GM20000 (cell line): ENCODE results near the gene KCNIP1.
"Not testable (repeated sequence)": the region's sequence is repeated elsewhere in the genome, so short reads cannot be mapped to it uniquely, and the experiment has no call there.

Source experiments
- DNase-seq: peaks from one replicate; pipeline ENCODE4 v3.0.0; 2012; ENCODE audit warnings: low spot score
- CTCF ChIP-seq: IDR thresholded peaks from 2 replicates; pipeline ENCODE4 v1.5.1; 2012; ENCODE audit warnings: mild to moderate bottlenecking, control low read depth; ENCODE audit errors: extremely low read depth, missing control alignments

The KCNIP1 gene

GRCh38 chr5:170751631-170752030 lies 247.8 kb downstream of the KCNIP1 start:
- TF ChIP-seq CTCF, result no peak

DNA sequence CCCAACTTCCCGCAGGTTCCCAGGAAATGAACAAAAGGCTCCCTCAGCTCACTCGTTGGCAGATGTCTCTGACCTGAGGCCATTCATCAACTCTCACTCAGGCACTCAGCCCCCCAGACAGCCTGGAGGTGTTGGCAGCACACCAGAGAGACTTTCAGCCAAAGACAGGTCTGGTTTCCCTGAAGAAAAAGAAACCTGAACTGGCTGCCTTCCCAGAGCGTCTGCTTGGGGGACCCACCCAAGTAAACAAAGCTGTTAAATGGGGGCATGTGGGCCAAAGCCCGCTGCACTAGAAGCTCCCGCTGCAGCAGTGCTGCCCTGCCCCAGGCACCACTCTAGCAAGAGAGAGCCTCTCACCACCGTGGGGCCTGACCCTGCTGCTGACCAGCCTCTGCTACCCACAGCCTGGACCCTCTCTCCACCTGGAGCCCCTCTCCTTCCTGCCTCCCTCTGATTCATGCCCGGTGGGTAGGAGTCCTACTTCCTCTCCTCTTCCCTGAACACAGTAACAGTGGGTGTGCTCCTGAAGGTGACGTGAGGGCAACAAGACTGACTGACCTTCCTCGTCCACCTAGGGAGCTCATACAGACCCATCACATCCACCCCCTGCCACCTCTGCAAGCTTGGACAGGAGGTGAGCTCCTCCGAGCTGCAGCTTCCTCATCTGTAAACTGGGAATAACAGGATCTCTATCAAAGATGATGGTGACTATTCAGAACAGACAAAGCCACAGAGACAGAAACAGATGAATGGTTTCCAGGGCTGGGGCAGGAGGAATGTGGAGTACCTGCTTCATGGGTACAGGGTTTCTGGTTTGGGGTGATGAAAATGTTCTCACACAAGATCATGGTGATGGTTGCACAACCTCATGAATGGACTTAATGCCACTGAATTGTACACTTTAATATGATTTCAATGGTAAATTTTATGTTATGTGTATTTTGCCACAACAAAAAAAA lies 248.7 kb downstream of the KCNIP1 start:
- DNase-seq, result no peak
- TF ChIP-seq CTCF, result no peak

More at GRCh38 chr5:170751631-170752030, 247.8 kb downstream of the KCNIP1 start:
- DNase-seq, result no peak

DNA sequence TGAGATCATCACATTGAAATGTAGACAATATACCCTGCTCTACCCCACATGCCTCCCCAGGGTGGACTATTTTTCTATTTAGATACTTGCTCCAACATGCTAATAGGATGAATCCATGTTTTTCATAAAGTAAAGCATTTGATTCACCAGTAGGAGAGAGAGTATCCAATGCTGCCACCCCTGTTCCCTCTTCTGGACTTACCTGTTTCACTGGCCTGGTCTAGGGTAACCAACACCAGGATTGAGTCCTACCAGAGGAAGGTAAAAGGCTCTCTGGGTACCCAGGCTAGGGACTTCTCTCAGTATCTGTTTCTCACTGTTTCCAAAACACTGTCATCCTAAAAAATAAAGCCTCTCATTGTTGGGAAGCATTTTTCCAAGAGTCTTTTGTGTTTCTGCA lies 249.5 kb downstream of the KCNIP1 start:
- no peak for DNase-seq
- TF ChIP-seq CTCF, result no peak

GRCh38 chr5:170754508-170754907 lies 250.7 kb downstream of the KCNIP1 start:
- DNase-seq, result not testable (repeated sequence)

GRCh38 chr5:170755679-170756456 lies 252.0 kb downstream of the KCNIP1 start:
- no peak for TF ChIP-seq CTCF
- DNase-seq, result no peak

DNA sequence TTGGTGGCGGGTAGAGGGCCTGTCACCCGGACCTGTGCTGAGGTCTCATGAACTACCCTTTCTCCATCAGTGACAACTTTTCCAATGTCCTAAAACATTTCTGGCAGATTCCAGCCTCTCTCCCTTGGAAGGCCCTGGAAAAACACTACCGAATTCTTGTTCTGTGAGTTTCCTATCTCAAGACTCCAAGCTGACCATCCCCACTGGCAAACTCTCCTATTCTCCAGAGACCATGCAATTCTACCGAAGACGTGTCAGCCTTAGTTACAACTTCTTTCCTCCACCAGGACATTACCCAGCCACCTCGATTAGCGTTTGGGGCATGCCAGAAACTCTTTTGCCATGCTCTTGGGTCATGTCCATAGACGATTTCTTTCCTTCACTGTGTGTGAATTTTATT lies 252.9 kb downstream of the KCNIP1 start:
- no peak for TF ChIP-seq CTCF

GRCh38 chr5:170757182-170757601 lies 253.4 kb downstream of the KCNIP1 start:
- DNase-seq, result peak; percentile 22
- no peak for TF ChIP-seq CTCF

More for the DNA sequence above, 252.9 kb downstream of the KCNIP1 start:
- no peak for DNase-seq
